ENCODE data around the gene SNRK. TPM values are rescaled to one million over a fixed set of nuclear protein-coding genes. Genes with fewer than 3 reads are reported as not detected.

Gene SNRK
- total and polyA plus RNA-seq, 11 donors, result 9.3 to 41.5 (median 23.0) TPM

DNA sequence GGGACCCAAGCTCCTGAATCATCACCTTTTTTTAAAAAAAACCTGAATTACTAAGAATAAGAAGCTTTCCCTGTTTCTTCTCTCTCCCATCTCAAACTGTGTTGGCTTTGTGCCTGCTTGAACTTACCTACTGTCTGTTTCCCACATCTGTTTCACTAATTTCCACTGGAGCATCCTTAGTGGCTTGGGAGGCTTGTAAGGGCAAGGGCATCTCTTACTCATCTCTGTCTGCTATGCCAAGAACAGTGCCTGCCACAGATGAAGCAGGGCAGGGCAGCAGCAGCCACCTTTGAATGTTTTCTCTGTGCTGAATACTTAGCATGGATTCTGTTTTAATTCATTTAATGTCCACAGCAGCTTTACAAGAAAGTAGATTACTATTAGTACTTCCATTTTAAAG, 42.3 kb downstream of the SNRK start:
- peaks cover 0 to 79% (median 55%) of the 10 kb centered on the region in 12 donors for H3K4me1 ChIP-seq
- H3K9me3 ChIP-seq, result peaks cover 0 to 2% (median 0%) of the 10 kb centered on the region in 12 donors
- intact Hi-C loops (cut with DNase I), result loop anchor here in 3 of 10 donors (5.0 to 10.0 kb wide), 3 partner anchors 36 to 176 kb away; partner anchors contain the start of gene SNRK (in 1 of the 3)
- TF ChIP-seq, protein P1, sequence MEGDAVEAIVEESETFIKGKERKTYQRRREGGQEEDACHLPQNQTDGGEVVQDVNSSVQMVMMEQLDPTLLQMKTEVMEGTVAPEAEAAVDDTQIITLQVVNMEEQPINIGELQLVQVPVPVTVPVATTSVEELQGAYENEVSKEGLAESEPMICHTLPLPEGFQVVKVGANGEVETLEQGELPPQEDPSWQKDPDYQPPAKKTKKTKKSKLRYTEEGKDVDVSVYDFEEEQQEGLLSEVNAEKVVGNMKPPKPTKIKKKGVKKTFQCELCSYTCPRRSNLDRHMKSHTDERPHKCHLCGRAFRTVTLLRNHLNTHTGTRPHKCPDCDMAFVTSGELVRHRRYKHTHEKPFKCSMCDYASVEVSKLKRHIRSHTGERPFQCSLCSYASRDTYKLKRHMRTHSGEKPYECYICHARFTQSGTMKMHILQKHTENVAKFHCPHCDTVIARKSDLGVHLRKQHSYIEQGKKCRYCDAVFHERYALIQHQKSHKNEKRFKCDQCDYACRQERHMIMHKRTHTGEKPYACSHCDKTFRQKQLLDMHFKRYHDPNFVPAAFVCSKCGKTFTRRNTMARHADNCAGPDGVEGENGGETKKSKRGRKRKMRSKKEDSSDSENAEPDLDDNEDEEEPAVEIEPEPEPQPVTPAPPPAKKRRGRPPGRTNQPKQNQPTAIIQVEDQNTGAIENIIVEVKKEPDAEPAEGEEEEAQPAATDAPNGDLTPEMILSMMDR (IDR thresholded peaks at IDR 0.05), result no peak
- no peak for TF ChIP-seq POLR2A (IDR thresholded peaks at IDR 0.05)
- H3K27me3 ChIP-seq, result no peaks in the 10 kb centered on the region
- H3K36me3 ChIP-seq, result peaks cover 0 to 18% (median 15%) of the 10 kb centered on the region in 9 donors
- peak; percentile 33 to 66 (median 46) for ATAC-seq
- H3K4me3 ChIP-seq, result no peak overlapping the region
- peak overlapping the region in 7 of 12 donors; percentile 7 to 85 (median 29) for H3K27ac ChIP-seq
- no peak for DNase-seq

DNA sequence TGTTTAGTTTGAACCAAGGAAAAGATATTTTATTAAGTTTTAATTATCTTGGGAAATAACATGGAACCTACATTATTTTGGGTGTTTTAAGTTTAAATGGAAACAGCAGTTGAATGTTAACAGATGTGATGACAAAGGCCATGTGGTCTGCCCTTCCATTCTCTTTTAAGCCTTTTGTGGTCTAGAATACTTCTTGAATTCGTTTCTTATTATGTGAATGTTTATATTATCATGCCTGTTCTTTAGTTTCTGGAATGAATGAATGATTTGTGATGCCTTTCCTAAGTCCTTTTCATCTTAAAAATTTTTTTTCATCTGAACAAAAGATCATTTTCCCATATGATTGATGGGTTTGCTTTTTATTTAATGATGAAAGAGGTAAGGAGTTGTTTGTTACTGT, 44.6 kb downstream of the SNRK start:
- Histone ChIP-seq H3K27me3 (no peaks in the 10 kb centered on the region), H3K27ac (peak overlapping the region in 1 of 12 donors; percentile 25), H3K4me3 (no peak overlapping the region), H3K4me1 (peaks cover 0 to 55% (median 38%) of the 10 kb centered on the region in 12 donors), H3K36me3 (peaks cover 0 to 40% (median 37%) of the 10 kb centered on the region in 9 donors), H3K9me3 (peaks cover 0 to 11% (median 7%) of the 10 kb centered on the region in 12 donors)
- ATAC-seq, result no peak
- 47 to 57% (median 54%) methylated on average over 1 of the region's 1 CpG for WGBS, 4 donors
- intact Hi-C loops (cut with DNase I), result no loop called here
- DNase-seq, result no peak
- TF ChIP-seq POLR2A (IDR thresholded peaks at IDR 0.05), result no peak
- TF ChIP-seq, protein P1 (IDR thresholded peaks at IDR 0.05), result no peak

DNA sequence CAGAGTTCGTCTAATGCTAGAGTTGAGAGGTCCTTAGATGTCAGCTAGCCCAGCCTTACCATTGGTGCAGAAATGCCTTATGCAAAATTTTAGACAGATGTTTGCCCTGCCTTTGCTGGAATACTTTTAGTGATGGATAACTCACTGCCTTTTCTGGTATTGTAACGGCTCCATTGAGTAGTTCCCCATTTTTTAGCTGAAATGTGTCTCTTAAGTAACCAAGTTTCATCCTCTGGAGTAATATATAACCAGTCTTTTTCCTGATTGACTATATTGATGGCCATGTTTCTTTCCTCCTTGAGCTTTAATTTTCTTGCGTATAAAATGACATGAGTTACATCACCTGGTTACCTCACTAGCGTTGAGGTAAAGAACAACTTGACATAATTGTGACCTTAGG, 45.0 kb downstream of the SNRK start:
- peaks cover 0 to 51% (median 34%) of the 10 kb centered on the region in 12 donors for H3K4me1 ChIP-seq
- ATAC-seq (no peak), DNase-seq (no peak)
- WGBS, 4 donors, result 86 to 90% (median 88%) methylated on average over 4 of the region's 4 CpGs
- H3K27me3 ChIP-seq, result no peaks in the 10 kb centered on the region
- no peak overlapping the region for H3K4me3 ChIP-seq
- no peak for TF ChIP-seq POLR2A (IDR thresholded peaks at IDR 0.05)
- intact Hi-C loops (cut with DNase I), result no loop called here
- peaks cover 0 to 15% (median 11%) of the 10 kb centered on the region in 12 donors for H3K9me3 ChIP-seq
- peaks cover 0 to 44% (median 40%) of the 10 kb centered on the region in 9 donors for H3K36me3 ChIP-seq
- H3K27ac ChIP-seq, result peak overlapping the region in 1 of 12 donors; percentile 25

DNA sequence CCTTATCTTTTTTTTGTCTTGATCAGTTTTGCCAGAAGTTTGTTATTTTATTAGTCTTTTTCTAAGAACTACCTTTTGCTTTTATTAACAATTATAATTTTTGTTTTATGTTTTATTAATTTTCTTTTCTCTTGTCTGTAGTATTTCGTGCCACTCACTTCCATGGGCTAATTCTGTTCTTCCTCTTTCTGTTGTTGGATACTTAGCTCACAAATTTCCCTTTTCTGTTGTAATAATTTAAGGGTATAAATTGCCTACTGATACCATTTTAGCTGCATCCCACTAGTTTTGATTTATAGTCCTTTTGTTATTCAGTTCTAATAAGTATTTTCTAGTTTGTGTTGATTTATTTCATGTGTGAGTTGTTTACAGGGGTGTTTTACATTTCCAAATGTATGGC, 48.6 kb downstream of the SNRK start:
- H3K27ac ChIP-seq, result no peak overlapping the region
- peaks cover 0 to 19% (median 8%) of the 10 kb centered on the region in 12 donors for H3K4me1 ChIP-seq
- H3K9me3 ChIP-seq, result peaks cover 0 to 46% (median 37%) of the 10 kb centered on the region in 12 donors
- ATAC-seq (no peak), DNase-seq (no peak)
- H3K36me3 ChIP-seq, result peaks cover 0 to 77% (median 70%) of the 10 kb centered on the region in 9 donors
- no peaks in the 10 kb centered on the region for H3K27me3 ChIP-seq
- TF ChIP-seq POLR2A (IDR thresholded peaks at IDR 0.05), result no peak
- TF ChIP-seq, protein P1 (IDR thresholded peaks at IDR 0.05), result no peak
- no peak overlapping the region for H3K4me3 ChIP-seq
- 87 to 95% (median 93%) methylated on average over 1 of the region's 1 CpG for WGBS, 4 donors
- intact Hi-C loops (cut with DNase I), result no loop called here

DNA sequence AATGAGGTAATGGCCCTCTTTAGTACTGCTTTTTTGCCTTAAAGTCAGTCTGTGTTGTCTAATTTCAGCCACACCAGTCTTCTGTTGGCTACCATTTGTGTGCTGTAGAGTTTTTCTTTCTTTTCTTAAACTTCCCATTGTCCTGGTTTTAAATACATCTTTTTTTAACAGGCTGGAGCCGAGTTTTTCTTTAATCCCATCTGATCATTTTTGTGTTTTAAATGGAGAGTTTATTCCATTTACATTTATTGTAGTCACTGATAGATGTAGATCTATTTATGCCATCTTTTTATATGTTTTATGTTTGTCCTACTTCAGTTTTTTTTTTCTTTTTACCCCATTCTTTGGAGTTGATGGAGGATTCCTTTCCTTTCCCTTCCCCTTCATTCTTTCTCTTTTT, 49.5 kb downstream of the SNRK start:
- Histone ChIP-seq H3K27me3 (no peaks in the 10 kb centered on the region), H3K36me3 (peaks cover 0 to 85% (median 78%) of the 10 kb centered on the region in 9 donors), H3K27ac (no peak overlapping the region), H3K4me1 (peaks cover 0 to 12% (median 5%) of the 10 kb centered on the region in 12 donors), H3K9me3 (peaks cover 0 to 46% (median 37%) of the 10 kb centered on the region in 12 donors), H3K4me3 (no peak overlapping the region)
- 98 to 100% (median 99%) methylated on average over 1 of the region's 1 CpG for WGBS, 4 donors
- ATAC-seq (no peak), DNase-seq (no peak)
- intact Hi-C loops (cut with DNase I), result no loop called here
- no peak for TF ChIP-seq POLR2A (IDR thresholded peaks at IDR 0.05)
- TF ChIP-seq, protein P1 (IDR thresholded peaks at IDR 0.05), result no peak

All from heart left ventricle (tissue), 16 donors.